HG02678 (cell line): ENCODE measurements around the gene SYCP2.
"Not testable (repeated sequence)": the region's sequence is repeated elsewhere in the genome, so short reads cannot be mapped to it uniquely, and the experiment has no call there.

Experiments
- ATAC-seq: cut with Tn5 transposase; IDR thresholded peaks from one replicate; pipeline ENCODE4 v1.9.1; 2021; ENCODE audit warnings: mild to moderate bottlenecking, moderate library complexity; ENCODE audit not compliant: unreplicated experiment

Gene SYCP2, protein sequence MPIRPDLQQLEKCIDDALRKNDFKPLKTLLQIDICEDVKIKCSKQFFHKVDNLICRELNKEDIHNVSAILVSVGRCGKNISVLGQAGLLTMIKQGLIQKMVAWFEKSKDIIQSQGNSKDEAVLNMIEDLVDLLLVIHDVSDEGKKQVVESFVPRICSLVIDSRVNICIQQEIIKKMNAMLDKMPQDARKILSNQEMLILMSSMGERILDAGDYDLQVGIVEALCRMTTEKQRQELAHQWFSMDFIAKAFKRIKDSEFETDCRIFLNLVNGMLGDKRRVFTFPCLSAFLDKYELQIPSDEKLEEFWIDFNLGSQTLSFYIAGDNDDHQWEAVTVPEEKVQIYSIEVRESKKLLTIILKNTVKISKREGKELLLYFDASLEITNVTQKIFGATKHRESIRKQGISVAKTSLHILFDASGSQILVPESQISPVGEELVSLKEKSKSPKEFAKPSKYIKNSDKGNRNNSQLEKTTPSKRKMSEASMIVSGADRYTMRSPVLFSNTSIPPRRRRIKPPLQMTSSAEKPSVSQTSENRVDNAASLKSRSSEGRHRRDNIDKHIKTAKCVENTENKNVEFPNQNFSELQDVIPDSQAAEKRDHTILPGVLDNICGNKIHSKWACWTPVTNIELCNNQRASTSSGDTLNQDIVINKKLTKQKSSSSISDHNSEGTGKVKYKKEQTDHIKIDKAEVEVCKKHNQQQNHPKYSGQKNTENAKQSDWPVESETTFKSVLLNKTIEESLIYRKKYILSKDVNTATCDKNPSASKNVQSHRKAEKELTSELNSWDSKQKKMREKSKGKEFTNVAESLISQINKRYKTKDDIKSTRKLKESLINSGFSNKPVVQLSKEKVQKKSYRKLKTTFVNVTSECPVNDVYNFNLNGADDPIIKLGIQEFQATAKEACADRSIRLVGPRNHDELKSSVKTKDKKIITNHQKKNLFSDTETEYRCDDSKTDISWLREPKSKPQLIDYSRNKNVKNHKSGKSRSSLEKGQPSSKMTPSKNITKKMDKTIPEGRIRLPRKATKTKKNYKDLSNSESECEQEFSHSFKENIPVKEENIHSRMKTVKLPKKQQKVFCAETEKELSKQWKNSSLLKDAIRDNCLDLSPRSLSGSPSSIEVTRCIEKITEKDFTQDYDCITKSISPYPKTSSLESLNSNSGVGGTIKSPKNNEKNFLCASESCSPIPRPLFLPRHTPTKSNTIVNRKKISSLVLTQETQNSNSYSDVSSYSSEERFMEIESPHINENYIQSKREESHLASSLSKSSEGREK (N-terminal part only)

DNA sequence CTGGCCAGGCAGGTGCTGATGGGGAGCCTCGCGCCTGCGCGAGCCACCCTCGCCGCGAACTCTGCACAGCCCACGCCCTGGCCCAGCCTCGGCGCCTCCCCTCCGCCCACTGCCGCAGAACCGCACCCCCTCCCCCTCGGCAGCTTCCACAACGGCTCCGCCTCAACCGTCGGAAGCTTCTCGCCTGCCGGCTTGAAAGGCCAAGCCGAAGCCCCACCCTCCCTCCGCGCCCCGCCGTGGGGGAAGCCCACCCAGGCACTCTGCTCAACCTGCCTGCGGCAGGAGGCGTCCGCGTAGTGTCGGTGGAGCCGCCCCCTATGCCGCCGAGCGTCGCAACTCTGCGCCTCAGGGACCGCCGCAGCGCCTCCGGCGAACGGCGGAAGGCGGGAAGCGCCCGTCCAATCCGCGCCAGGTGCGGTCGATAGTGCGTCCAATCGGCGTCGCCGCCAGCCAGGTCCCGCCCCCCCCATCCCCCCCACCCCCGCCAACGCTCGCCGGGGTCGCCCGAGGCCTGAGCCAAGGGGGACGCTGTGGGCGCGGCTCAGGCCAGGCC, at the start of gene SYCP2:
Gene SYCP2 (minus strand): TSS at position 342 of the 553 bp plus-strand sequence. CDS start 11,224 bp downstream, outside the sequence.
- peak; percentile 65 for ATAC-seq

- no peak for ATAC-seq
These were observed 49.6 kb upstream of the SYCP2 start for GRCh38 chr20:59983076-59983475.

DNA sequence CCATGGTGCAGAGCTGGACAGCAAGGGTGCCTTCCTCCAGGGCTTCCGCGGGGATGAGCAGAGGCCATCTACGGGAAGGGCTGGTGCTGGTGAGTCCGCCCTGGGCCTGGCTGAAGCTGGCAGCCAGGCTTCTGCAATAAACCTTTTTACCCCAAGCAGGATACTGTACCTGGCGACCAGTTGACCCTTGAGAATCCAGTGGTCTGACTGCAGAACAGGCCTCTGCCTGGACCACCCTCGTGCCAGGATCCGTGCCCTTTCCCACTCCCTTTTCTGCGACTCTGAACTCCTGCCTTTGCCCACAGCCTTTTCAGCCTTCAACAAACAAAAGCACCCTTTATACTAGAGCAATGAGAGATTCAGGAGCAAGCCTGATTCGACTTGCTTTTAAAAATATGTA, 43.6 kb upstream of the SYCP2 start:
- ATAC-seq, result no peak

- ATAC-seq, result no peak
These were observed 42.8 kb upstream of the SYCP2 start for GRCh38 chr20:59976156-59976782.

- no peak for ATAC-seq
These were observed 38.8 kb upstream of the SYCP2 start for GRCh38 chr20:59972037-59972801.

DNA sequence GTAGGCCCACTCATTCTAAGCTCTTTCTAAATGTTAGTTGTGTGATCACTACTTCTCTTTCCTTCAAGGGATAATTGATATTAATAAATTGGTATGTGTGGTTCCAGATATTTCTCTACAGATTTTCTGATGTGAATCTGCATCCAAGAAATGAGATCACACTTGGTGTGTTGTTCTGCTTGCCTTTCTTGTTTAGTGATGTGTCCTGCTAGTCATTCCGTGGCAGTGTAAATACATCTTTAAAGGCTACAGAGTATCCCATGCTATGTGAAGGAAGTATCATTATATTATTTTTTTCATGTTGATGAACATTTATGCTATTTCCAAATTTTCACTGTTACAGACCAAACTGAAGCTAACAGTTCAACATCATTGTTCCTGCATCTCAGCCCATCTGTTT, 38.0 kb upstream of the SYCP2 start:
- ATAC-seq, result no peak

GRCh38 chr20:59966428-59966827, 33.0 kb upstream of the SYCP2 start:
- no peak for ATAC-seq

GRCh38 chr20:59962155-59962554, 28.7 kb upstream of the SYCP2 start:
- no peak for ATAC-seq

DNA sequence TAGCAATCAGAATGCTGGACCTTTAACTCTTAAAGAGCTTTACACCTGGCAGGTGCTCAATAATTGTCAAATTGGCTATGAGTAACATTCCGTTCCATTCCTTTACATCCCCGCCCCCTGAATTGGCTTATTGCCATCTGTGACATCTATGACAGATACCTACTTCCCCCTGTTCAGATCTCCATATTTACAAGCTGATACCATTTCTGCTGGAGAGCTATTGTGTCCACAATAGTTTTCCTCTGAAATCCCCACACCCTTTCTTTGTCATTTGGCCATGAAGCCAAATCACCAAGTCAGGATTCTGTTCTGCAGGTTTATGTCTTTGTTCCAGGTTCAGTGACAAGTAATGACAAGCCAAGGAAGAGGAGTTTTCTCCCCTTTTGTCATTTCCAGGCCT, 28.0 kb upstream of the SYCP2 start:
- ATAC-seq, result no peak

- ATAC-seq, result no peak
These were observed 25.2 kb upstream of the SYCP2 start for GRCh38 chr20:59958626-59959025.

- no peak for ATAC-seq
These were observed 24.7 kb upstream of the SYCP2 start, which contains the start of gene CDH26 for GRCh38 chr20:59958123-59958522. TSS of gene CDH26 (plus strand) at chr20:59958423. CDS start at chr20:59958727, 304 bp downstream.

DNA sequence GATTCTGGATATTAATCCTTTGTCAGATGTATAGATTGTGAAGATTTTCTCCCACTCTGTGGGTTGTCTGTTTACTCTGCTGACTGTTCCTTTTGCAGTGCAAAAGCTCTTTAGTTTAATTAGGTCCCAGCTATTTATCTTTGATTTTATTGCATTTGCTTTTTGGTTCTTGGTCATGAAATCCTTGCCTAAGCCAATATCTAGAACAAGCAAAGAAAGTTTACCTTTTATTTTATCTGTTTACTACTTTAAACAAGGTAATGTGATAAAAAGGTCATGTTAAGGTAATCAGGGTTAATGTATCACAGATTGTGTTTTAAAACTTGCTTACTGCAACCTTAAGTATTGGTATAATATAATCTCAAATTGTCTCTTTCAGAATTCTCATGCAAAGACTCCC, 24.1 kb upstream of the SYCP2 start:
- not testable (repeated sequence) for ATAC-seq

- ATAC-seq, result no peak
These were observed 21.8 kb upstream of the SYCP2 start for GRCh38 chr20:59955131-59955796.

DNA sequence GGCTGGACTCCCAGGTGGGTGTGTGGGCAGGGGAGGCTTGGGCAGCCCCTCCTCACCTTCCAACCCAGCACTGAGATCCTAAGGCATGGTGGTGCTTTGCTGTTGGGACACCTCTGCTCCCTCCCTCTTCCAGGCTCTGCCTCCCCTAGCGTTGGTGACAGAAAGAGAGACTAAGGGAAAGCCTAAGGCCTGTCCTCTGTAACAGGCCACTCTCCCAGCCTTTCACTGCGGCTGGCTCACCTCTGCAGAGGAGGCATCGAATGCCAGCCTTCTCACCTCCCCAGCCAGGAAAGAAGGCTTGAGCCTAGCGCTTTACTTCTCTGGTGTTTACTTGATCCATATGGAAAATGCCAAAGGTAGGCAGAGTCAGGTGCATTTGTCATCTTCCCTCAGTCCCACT, 21.3 kb upstream of the SYCP2 start:
- no peak for ATAC-seq

DNA sequence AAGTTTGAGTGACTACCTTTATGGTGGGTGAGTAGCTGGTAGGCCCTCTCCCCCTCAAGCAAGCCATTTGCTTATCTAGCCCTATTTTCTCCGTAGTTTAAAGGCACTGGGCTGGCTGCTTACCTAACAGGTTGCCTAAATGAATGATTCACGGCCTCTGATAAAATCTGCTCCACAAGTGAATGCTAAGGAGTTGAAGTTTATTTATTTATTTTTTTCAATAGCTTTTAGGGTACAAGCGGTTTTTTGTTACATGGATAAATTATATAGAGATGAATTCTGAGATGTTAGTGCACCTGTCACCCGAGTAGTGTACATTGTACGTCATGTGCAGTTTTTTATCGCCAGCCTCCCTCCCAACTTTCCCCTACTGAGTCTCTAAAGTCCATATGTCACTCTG, 16.5 kb upstream of the SYCP2 start:
- ATAC-seq, result no peak

DNA sequence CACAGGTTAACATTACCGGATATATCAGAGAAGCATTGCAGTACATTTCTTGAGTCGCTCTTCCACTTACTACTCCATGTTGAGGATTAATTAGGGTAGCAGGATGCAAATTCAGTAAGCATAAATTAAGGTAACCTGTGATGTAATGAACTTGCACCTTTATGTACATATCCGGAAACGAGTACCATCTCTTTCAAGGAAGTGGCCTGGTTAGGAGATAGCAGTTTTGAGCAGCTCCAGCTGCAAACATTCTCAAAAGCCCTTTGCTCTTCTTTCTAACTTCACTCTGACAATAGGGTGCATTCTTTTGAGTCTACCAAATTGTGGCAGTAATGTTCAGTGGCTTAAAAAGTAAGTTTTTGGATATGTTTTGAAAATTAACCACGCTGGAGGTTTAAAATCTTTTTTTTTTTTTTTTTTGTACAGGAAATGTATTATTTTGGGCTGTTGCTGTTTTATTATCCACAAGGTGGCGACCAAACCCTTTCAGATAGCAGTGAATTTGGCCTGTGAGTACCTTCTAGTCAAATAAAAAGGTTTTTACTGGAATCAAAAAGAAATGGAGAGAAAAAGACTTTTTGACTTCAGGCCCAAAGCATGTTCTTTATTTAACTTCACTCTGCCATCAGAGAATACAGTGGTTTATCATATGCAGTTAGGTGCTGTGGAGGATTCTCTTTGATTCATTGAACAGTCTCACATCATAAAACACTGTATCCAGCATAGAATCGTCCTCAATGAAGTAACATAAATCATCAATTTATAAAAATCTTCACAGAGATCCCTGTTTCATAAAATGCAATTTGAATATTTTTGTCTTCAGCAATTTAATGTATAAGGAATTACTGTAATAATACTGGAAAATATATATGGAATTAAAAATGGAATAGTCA, 15.6 kb upstream of the SYCP2 start:
- ATAC-seq, result no peak

DNA sequence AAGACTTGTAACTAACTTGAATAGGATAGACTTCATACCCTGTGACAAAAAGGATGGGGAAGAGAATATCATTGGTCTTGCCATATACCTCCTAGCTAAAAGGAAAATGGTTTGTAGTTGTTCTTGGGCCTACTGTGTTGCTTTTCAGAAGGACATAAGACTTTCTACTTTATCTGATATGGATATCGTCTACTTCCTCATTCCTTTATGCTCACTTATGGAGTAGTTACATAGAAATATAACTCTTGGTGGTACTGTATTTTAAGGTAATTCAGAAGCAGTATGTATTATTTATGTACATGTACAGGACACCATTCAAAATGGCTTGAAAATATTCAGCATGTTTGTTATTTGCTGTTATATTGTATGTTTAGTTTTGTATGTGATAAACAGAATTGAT, 14.8 kb upstream of the SYCP2 start:
- no peak for ATAC-seq

- no peak for ATAC-seq
These were observed 13.9 kb upstream of the SYCP2 start for GRCh38 chr20:59947376-59947775.
